WI38 (cell line): Measurements from ENCODE around the gene GRM5.
"Not testable (repeated sequence)": the region's sequence is repeated elsewhere in the genome, so short reads cannot be mapped to it uniquely, and the experiment has no call there.

Experiments
- H3K4me3 ChIP-seq: 2 replicates; pipeline ENCODE4 v1.5.1; 2011; ENCODE audit warnings: low read depth, mild to moderate bottlenecking, control low read depth, low read length
- CTCF ChIP-seq: IDR thresholded peaks from 2 replicates; pipeline ENCODE4 v1.5.1; 2012; ENCODE audit warnings: low read depth, mild to moderate bottlenecking, control low read depth, low read length

GRM5 gene

DNA sequence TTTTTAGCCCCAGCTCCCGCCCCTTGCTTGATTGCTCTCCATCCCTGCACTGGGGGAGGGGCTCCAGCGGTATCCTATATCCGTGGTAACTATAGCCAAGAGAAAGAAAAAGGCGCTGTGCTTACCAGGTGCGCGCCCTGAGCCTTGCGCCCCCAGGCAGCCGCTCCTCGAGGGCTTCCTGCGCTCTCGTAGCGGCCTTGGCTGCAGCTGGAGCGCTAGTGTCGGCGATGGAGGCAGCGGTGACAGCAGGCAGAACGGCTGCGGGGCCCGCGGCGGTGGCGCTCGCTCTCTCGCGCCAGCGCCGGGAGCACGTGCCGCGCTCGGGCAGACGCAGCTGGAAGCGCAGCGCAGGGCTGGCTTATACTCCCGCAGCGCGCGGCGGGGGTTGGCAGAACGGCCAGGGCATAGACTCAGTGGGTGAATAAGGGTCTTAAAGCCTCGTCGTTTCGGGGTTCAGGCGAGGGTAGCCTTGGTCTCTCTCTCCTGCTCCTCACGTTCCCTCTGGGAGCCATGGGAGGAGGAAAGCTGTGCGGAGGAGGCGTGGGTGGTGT lies at the start of gene GRM5:
Gene GRM5 (minus strand): TSS at position 332 of the 551 bp plus-strand sequence. CDS start 18,110 bp downstream, outside the sequence.
- H3K4me3 ChIP-seq = not testable (repeated sequence)

DNA sequence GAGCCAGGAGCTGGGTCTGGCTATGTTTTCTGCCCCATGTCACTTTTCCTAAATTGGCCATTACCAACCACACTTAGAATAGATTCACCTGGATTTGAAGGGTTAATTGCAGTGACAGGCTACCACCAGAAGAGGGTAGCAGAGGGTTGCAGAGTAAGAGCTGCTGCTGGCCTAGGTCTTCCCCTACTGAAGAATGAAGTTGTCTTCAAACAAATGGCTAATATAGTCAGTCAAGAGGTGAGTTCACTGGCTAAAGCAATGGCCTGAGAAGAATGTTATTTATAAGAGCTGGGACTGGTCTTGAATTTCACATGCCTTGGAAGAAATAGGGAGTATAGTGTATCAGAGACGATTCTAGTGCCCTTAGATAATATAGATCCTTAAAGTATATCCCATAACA lies 32.2 kb upstream of the GRM5 start:
- peak; percentile 65 for TF ChIP-seq CTCF
- not testable (repeated sequence) for H3K4me3 ChIP-seq

- not testable (repeated sequence) for H3K4me3 ChIP-seq
These were observed 28.0 kb upstream of the GRM5 start for GRCh38 chr11:89093806-89094205.

- not testable (repeated sequence) for H3K4me3 ChIP-seq
These were observed 19.2 kb upstream of the GRM5 start for GRCh38 chr11:89084951-89085350.

- not testable (repeated sequence) for H3K4me3 ChIP-seq
These were observed 5.1 kb upstream of the GRM5 start for GRCh38 chr11:89070911-89071310.

DNA sequence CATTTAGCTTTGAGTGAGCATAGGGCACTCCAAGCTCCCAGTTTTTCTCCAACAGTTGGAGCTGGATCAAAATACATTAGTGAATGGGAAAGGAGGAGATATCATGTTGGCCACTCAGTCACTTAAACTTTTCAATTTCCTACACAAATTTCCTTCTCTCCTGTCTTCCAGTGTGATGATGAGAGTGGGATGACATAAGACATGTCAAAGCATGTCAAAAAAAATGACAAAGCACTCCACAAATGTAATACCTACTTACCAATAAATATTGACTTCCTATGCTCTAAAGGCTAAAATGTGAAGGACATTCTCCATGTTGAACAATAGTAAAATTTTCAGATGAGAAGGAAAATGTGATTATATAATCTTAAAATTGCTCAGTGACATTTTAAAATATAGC lies 1.5 kb upstream of the GRM5 start:
- TF ChIP-seq CTCF = no peak
- H3K4me3 ChIP-seq = no peak overlapping the region

DNA sequence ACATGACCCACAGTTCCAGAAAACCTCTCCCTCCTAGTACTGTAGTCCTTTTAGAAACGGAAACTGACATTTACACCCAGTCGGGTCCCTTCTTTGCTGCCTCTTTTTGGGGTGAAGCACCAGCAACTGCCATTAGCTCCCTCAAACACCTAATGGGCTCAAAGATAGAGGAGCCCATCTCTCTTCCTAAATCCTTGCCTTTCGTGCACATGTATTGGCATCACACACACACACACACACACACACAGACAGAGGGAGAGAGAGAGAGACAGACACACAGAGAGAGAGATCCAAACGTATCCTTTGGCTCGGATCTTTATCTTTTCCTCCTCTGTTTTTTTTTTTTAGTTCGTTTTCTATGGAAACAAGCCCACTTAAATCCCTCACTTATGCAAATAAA lies 716 bp downstream of the GRM5 start:
- TF ChIP-seq CTCF = no peak
- no peak overlapping the region for H3K4me3 ChIP-seq

GRCh38 chr11:89063481-89063951 lies 2.3 kb downstream of the GRM5 start:
- not testable (repeated sequence) for H3K4me3 ChIP-seq

- not testable (repeated sequence) for H3K4me3 ChIP-seq
These were observed 2.9 kb downstream of the GRM5 start for GRCh38 chr11:89062771-89063298.

- H3K4me3 ChIP-seq = not testable (repeated sequence)
These were observed 3.9 kb downstream of the GRM5 start for GRCh38 chr11:89061839-89062238.

GRCh38 chr11:89057406-89057805 lies 8.4 kb downstream of the GRM5 start:
- not testable (repeated sequence) for H3K4me3 ChIP-seq

- TF ChIP-seq CTCF = no peak
- H3K4me3 ChIP-seq = no peak overlapping the region
These were observed 13.6 kb downstream of the GRM5 start for GRCh38 chr11:89052220-89052619.

GRCh38 chr11:89047159-89047558 lies 18.6 kb downstream of the GRM5 start:
- H3K4me3 ChIP-seq = not testable (repeated sequence)

DNA sequence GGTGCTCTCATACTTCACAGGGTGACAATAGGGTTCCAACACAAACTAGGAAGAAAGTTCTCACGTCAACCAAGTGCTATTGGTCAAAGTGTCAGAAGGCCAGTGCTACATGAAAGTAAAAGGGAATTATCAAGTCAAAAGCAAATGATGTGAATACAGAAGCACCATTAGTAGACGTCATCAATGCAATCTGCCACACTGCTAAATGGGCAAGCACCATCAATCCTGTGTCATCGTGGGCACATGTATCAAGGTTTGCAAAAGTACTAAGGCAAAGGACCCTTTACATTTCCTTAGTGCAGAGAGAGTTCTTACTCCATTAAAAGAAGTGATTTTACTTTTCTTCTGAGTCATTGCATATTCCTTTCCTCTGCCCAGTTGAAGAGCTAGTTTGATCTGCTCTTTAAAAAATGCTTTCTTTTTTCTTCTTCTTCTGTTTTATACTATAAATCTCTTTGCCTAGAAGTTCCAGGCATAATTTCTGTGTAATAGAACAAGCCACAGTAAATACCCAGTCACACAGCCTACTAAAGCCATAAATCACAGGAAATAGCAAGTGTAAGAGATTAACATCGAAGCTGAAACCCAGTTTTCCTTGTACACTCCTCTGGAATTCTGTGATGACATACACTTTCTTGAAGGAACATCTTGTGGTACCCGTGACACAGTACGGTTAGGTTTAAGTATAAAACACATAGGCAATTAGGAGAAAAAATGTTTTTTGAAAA lies 21.8 kb downstream of the GRM5 start:
- H3K4me3 ChIP-seq = not testable (repeated sequence)

- H3K4me3 ChIP-seq = not testable (repeated sequence)
These were observed 36.1 kb downstream of the GRM5 start for GRCh38 chr11:89029671-89030070.
